Astrocyte (in vitro differentiated cells and primary cell): ENCODE data around the gene FDPS. TPM values are rescaled to one million over a fixed set of nuclear protein-coding genes. Genes with fewer than 3 reads are reported as not detected.

Experiments used
- DNase-seq: peaks from one replicate; pipeline ENCODE4 v3.0.0-alpha.2; 2010; ENCODE audit warnings: low read depth
- FAIRE-seq: peaks from 2 replicates; lab custom pipeline; 2011; peaks lifted over from hg19 to GRCh38; lab: Jason Lieb, UNC
- H2AFZ ChIP-seq: 2 replicates; pipeline ENCODE4 v1.6.0; 2012; ENCODE audit warnings: low read depth, low read length, inconsistent platforms
- H3K27ac ChIP-seq: 2 replicates; pipeline ENCODE4 v1.5.1; 2011; ENCODE audit warnings: low read depth, low read length, inconsistent platforms
- H3K27me3 ChIP-seq: 2 replicates; pipeline ENCODE4 v1.6.0; 2011; ENCODE audit warnings: low read length, inconsistent platforms; ENCODE audit not compliant: insufficient read depth
- H3K36me3 ChIP-seq: 2 replicates; pipeline ENCODE4 v1.5.1; 2011; ENCODE audit warnings: low read length, inconsistent platforms; ENCODE audit not compliant: insufficient read depth
- H3K4me1 ChIP-seq: 2 replicates; pipeline ENCODE4 v1.5.1; 2011; ENCODE audit warnings: low read length, inconsistent platforms; ENCODE audit not compliant: insufficient read depth
- H3K4me2 ChIP-seq: 2 replicates; pipeline ENCODE4 v1.6.0; 2012; ENCODE audit warnings: low read length, inconsistent platforms
- H3K4me3 ChIP-seq: 2 replicates; pipeline ENCODE4 v1.5.1; 2011; ENCODE audit warnings: low read depth, mild to moderate bottlenecking, low read length, inconsistent platforms; ENCODE audit not compliant: insufficient read depth
- H3K79me2 ChIP-seq: 2 replicates; pipeline ENCODE4 v1.6.0; 2012; ENCODE audit warnings: mild to moderate bottlenecking, low read length, inconsistent platforms; ENCODE audit not compliant: insufficient read depth
- H3K9ac ChIP-seq: 2 replicates; pipeline ENCODE4 v1.6.0; 2012; ENCODE audit warnings: mild to moderate bottlenecking, low read length, inconsistent platforms
- H3K9me3 ChIP-seq: 2 replicates; pipeline ENCODE4 v1.5.1; 2012; ENCODE audit warnings: low read depth, mild to moderate bottlenecking, low read length, inconsistent platforms; ENCODE audit not compliant: insufficient read depth
- H4K20me1 ChIP-seq: 2 replicates; pipeline ENCODE4 v1.6.0; 2012; ENCODE audit warnings: low read length, inconsistent platforms; ENCODE audit not compliant: insufficient read depth
- H3K27ac Mint-ChIP-seq: one replicate; pipeline ENCODE4 v1.8.0; 2021; ENCODE audit warnings: mild to moderate bottlenecking, mixed read lengths; ENCODE audit not compliant: unreplicated experiment
- H3K27me3 Mint-ChIP-seq: one replicate; pipeline ENCODE4 v1.8.0; 2021; ENCODE audit warnings: low read depth, mixed read lengths; ENCODE audit not compliant: unreplicated experiment
- H3K36me3 Mint-ChIP-seq: one replicate; pipeline ENCODE4 v1.8.0; 2021; ENCODE audit warnings: low read depth, mixed read lengths; ENCODE audit not compliant: unreplicated experiment
- H3K4me1 Mint-ChIP-seq: one replicate; pipeline ENCODE4 v1.8.0; 2021; ENCODE audit warnings: low read depth, mixed read lengths; ENCODE audit not compliant: unreplicated experiment
- H3K4me3 Mint-ChIP-seq: one replicate; pipeline ENCODE4 v1.8.0; 2021; ENCODE audit warnings: mild to moderate bottlenecking, moderate library complexity, mixed read lengths; ENCODE audit not compliant: unreplicated experiment
- H3K9me3 Mint-ChIP-seq: one replicate; pipeline ENCODE4 v1.8.0; 2021; ENCODE audit warnings: mild to moderate bottlenecking, mixed read lengths; ENCODE audit not compliant: unreplicated experiment
- EZH2 ChIP-seq: IDR thresholded peaks from 2 replicates; pipeline ENCODE4 v1.6.1; 2012; ENCODE audit warnings: mild to moderate bottlenecking, low read length, inconsistent platforms; ENCODE audit not compliant: insufficient read depth
- total RNA-seq: library from RNA; stranded (reverse); gene quantifications from 2 replicates; pipeline ENCODE4 v1.2.1, GENCODE V29; 2021
- TF ChIP-seq, protein P1 (sequence below): IDR thresholded peaks from 2 replicates; pipeline ENCODE4 v1.5.1; 2011; ENCODE audit warnings: low read depth, mild to moderate bottlenecking, inconsistent platforms, low read length, moderate library complexity; ENCODE audit not compliant: insufficient read depth

FDPS gene
- total RNA-seq, 1 donor from 2014 or later, result 217 TPM

DNA sequence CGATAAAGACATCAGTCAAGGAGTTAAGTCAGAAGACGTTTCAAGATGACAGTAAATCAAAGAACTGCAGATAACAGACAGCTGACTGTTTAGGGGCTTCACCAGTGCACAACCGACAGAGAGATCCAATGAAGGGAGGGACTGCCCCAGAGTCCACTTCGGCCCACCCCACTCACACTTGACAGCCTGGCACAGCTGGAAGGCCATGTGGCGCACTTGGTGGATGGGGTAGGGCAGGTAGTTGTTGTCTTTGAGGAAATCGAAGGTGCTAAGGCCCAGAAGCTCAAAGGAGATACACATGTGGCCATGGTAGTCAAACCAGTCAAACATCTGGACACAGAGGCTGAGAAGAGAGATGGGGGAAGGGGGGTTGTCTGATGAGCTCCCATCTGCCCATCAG, 42.1 kb upstream of the FDPS start:
- H3K4me3 ChIP-seq, result no peak overlapping the region
- H3K4me2 ChIP-seq, result no peak overlapping the region
- H3K79me2 ChIP-seq, result peaks cover 35% of the 10 kb centered on the region
- Mint-ChIP-seq H3K4me3 (no peak overlapping the region), H3K4me1 (peaks cover 17% of the 10 kb centered on the region), H3K36me3 (peaks cover 29% of the 10 kb centered on the region), H3K9me3 (no peaks in the 10 kb centered on the region), H3K27me3 (no peaks in the 10 kb centered on the region), H3K27ac (no peak overlapping the region)
- H3K9ac ChIP-seq, result peak overlapping the region; percentile 1
- H3K27me3 ChIP-seq, result no peaks in the 10 kb centered on the region
- H3K27ac ChIP-seq, result no peak overlapping the region
- TF ChIP-seq, protein P1, sequence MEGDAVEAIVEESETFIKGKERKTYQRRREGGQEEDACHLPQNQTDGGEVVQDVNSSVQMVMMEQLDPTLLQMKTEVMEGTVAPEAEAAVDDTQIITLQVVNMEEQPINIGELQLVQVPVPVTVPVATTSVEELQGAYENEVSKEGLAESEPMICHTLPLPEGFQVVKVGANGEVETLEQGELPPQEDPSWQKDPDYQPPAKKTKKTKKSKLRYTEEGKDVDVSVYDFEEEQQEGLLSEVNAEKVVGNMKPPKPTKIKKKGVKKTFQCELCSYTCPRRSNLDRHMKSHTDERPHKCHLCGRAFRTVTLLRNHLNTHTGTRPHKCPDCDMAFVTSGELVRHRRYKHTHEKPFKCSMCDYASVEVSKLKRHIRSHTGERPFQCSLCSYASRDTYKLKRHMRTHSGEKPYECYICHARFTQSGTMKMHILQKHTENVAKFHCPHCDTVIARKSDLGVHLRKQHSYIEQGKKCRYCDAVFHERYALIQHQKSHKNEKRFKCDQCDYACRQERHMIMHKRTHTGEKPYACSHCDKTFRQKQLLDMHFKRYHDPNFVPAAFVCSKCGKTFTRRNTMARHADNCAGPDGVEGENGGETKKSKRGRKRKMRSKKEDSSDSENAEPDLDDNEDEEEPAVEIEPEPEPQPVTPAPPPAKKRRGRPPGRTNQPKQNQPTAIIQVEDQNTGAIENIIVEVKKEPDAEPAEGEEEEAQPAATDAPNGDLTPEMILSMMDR, result no peak
- no peak for TF ChIP-seq EZH2
- DNase-seq (no peak), FAIRE-seq (no peak)
- peaks cover 40% of the 10 kb centered on the region for H4K20me1 ChIP-seq
- H2AFZ ChIP-seq, result no peak overlapping the region
- H3K4me1 ChIP-seq, result peaks cover 6% of the 10 kb centered on the region
- peaks cover 74% of the 10 kb centered on the region for H3K36me3 ChIP-seq
- no peaks in the 10 kb centered on the region for H3K9me3 ChIP-seq

DNA sequence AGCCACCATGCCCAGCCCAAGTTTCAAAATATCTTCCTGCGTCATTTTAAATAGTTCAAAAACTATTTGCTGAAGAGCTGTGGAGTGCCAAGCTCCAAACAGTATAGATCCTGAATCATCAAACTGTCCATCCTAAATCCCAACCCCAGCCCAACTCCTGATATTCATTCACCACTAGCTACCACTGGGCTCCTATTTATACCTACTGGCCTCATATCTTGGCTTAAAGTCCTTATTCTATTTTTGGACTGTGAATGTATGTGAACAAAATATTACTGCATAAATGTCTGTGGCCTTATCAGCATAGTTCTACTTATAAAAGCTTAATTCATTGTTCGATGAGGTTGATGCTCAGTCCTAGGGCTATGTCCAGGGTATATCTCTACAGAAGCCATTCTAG, 41.3 kb upstream of the FDPS start:
- Histone ChIP-seq H3K27me3 (no peaks in the 10 kb centered on the region), H3K79me2 (peaks cover 40% of the 10 kb centered on the region), H3K4me3 (no peak overlapping the region), H3K4me1 (peaks cover 8% of the 10 kb centered on the region), H3K4me2 (no peak overlapping the region), H3K9me3 (no peaks in the 10 kb centered on the region), H3K36me3 (peaks cover 76% of the 10 kb centered on the region), H2AFZ (no peak overlapping the region), H3K27ac (no peak overlapping the region), H3K9ac (no peak overlapping the region), H4K20me1 (peaks cover 48% of the 10 kb centered on the region)
- Mint-ChIP-seq H3K4me3 (no peak overlapping the region), H3K4me1 (peaks cover 16% of the 10 kb centered on the region), H3K9me3 (no peaks in the 10 kb centered on the region), H3K36me3 (peaks cover 28% of the 10 kb centered on the region), H3K27ac (no peak overlapping the region), H3K27me3 (no peaks in the 10 kb centered on the region)
- no peak for TF ChIP-seq EZH2
- TF ChIP-seq, protein P1, result no peak
- no peak for DNase-seq
- FAIRE-seq, result no peak

DNA sequence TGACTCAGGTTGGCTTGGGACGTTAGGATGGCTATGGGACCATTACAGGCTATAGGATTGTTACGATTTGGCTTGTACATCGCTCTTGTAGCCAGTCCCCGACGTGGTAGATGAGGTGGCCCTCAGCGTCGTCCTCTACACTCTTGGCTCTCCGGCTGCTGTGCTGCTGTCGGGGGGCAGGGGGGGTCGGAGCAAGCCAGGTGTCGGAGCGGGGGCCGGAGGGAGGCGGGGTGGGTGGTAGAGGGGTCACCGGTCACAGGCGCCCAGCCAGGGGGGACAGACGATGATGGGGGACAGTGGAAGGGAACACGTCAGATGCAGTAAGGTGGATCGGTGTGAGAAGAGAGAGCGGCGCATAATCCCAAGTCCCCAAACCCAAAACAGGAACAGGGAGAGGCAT, 40.0 kb upstream of the FDPS start:
- Mint-ChIP-seq H3K36me3 (peaks cover 27% of the 10 kb centered on the region), H3K4me1 (peaks cover 13% of the 10 kb centered on the region), H3K4me3 (peak overlapping the region; percentile 34), H3K9me3 (no peaks in the 10 kb centered on the region), H3K27me3 (no peaks in the 10 kb centered on the region), H3K27ac (no peak overlapping the region)
- Histone ChIP-seq H3K4me3 (no peak overlapping the region), H4K20me1 (peaks cover 51% of the 10 kb centered on the region), H3K4me2 (no peak overlapping the region), H3K9me3 (no peaks in the 10 kb centered on the region), H3K27me3 (no peaks in the 10 kb centered on the region), H3K79me2 (peaks cover 50% of the 10 kb centered on the region), H3K4me1 (peaks cover 9% of the 10 kb centered on the region), H3K36me3 (peaks cover 67% of the 10 kb centered on the region), H2AFZ (no peak overlapping the region), H3K27ac (no peak overlapping the region), H3K9ac (no peak overlapping the region)
- TF ChIP-seq, protein P1, result no peak
- DNase-seq (no peak), FAIRE-seq (no peak)
